Osteoblast (primary cell): ENCODE results near the gene COX17. TPM values are rescaled to one million over a fixed set of nuclear protein-coding genes. Genes with fewer than 3 reads are reported as not detected.

Source experiments
- DNase-seq: peaks from one replicate; pipeline ENCODE4 v3.0.0; 2011; ENCODE audit warnings: low spot score, mixed read lengths; ENCODE audit not compliant: insufficient read length; ENCODE audit errors: missing footprints
- H2AFZ ChIP-seq: 2 replicates; pipeline ENCODE4 v1.6.0; 2011; ENCODE audit warnings: mild to moderate bottlenecking, low read length
- H3K27ac ChIP-seq: 2 replicates; pipeline ENCODE4 v1.5.1; 2011; ENCODE audit warnings: mild to moderate bottlenecking, low read depth, low read length, moderate library complexity
- H3K27me3 ChIP-seq: 2 replicates; pipeline ENCODE4 v1.6.0; 2012; ENCODE audit warnings: mild to moderate bottlenecking, control low read depth, inconsistent platforms, low read length, moderate library complexity; ENCODE audit not compliant: insufficient read depth
- H3K36me3 ChIP-seq: 2 replicates; pipeline ENCODE4 v1.5.1; 2011; ENCODE audit warnings: mild to moderate bottlenecking, low read length, control low read depth, moderate library complexity; ENCODE audit not compliant: insufficient read depth
- H3K4me1 ChIP-seq: 2 replicates; pipeline ENCODE4 v1.5.1; 2011; ENCODE audit warnings: mild to moderate bottlenecking, low read length, control low read depth, moderate library complexity; ENCODE audit not compliant: insufficient read depth
- H3K4me2 ChIP-seq: 2 replicates; pipeline ENCODE4 v1.6.0; 2011; ENCODE audit warnings: mild to moderate bottlenecking, low read length; ENCODE audit not compliant: insufficient read depth
- H3K4me3 ChIP-seq: fragments of 200-600 bp; sonication (generic); 3 replicates; pipeline ENCODE4 v1.5.1; 2012; ENCODE audit warnings: mild to moderate bottlenecking, low read length, inconsistent platforms; ENCODE audit not compliant: insufficient read depth
- H3K79me2 ChIP-seq: 2 replicates; pipeline ENCODE4 v1.6.0; 2012; ENCODE audit warnings: mild to moderate bottlenecking, low read length, control low read depth, inconsistent platforms; ENCODE audit not compliant: insufficient read depth
- H3K9me3 ChIP-seq: 2 replicates; pipeline ENCODE4 v1.5.1; 2011; ENCODE audit warnings: low read depth, low read length, control low read depth
- H4K20me1 ChIP-seq: 2 replicates; pipeline ENCODE4 v1.6.0; 2012; ENCODE audit warnings: mild to moderate bottlenecking, low read length, control low read depth; ENCODE audit not compliant: insufficient read depth
- CTCF ChIP-seq: IDR thresholded peaks from 2 replicates; pipeline ENCODE4 v1.5.1; 2011; ENCODE audit warnings: mild to moderate bottlenecking, low read depth, low read length, moderate library complexity; ENCODE audit errors: extremely low read depth
- total RNA-seq: library from RNA; depleted of rRNA; stranded (reverse); fragments of >200 nt; gene quantifications from 2 replicates; pipeline ENCODE4 v1.2.3, GENCODE V29; 2012

Gene COX17
- total RNA-seq, 1 donor = 8.0 TPM

- Histone ChIP-seq H3K4me2 (no peak overlapping the region), H3K27ac (no peak overlapping the region), H2AFZ (no peak overlapping the region), H4K20me1 (no peaks in the 10 kb centered on the region), H3K4me1 (peaks cover 15% of the 10 kb centered on the region), H3K9me3 (no peaks in the 10 kb centered on the region), H3K36me3 (no peaks in the 10 kb centered on the region), H3K27me3 (no peaks in the 10 kb centered on the region), H3K4me3 (no peak overlapping the region), H3K79me2 (no peaks in the 10 kb centered on the region)
- TF ChIP-seq CTCF = no peak
- no peak for DNase-seq
Observed at GRCh38 chr3:119624002-119624720, 53.0 kb downstream of the COX17 start.

- Histone ChIP-seq H3K27ac (no peak overlapping the region), H4K20me1 (no peaks in the 10 kb centered on the region), H3K79me2 (no peaks in the 10 kb centered on the region), H2AFZ (no peak overlapping the region), H3K4me3 (no peak overlapping the region), H3K4me1 (peaks cover 2% of the 10 kb centered on the region), H3K4me2 (no peak overlapping the region), H3K9me3 (no peaks in the 10 kb centered on the region), H3K27me3 (no peaks in the 10 kb centered on the region), H3K36me3 (no peaks in the 10 kb centered on the region)
- no peak for DNase-seq
- no peak for TF ChIP-seq CTCF
Observed at GRCh38 chr3:119620899-119621298, 56.3 kb downstream of the COX17 start.

Other genes with a start within 250 kb of the COX17 start
- 53.2 and 54.5 TPM in 2 replicates for gene TMEM39A, start 213.8 kb downstream of the COX17 start, total RNA-seq
- gene POGLUT1, start 208.4 kb downstream of the COX17 start, total RNA-seq = 17.7 and 19.4 TPM in 2 replicates
- 59.4 and 60.1 TPM in 2 replicates for gene TIMMDC1, start 178.9 kb downstream of the COX17 start, total RNA-seq
- gene CD80, start 117.8 kb downstream of the COX17 start, total RNA-seq = 2.5 and 3.2 TPM in 2 replicates
- gene ADPRH, start 97.9 kb downstream of the COX17 start, total RNA-seq = 7.2 and 8.3 TPM in 2 replicates
- gene PLA1A, start 79.5 kb downstream of the COX17 start, total RNA-seq = under 0.01 and 0.36 TPM in 2 replicates
- 1.1 and 1.8 TPM in 2 replicates for gene POPDC2, start 16.8 kb downstream of the COX17 start, total RNA-seq
- 0.36 and 0.59 TPM in 2 replicates for gene CFAP91, start 25.6 kb upstream of the COX17 start, total RNA-seq
- 0.36 TPM in 1 of 2 replicates, not detected in the other for gene NR1I2, start 104.7 kb upstream of the COX17 start, total RNA-seq